Upper lobe of left lung (tissue), 6 donors: ENCODE measurements around the gene PLXNA2. TPM values are rescaled to one million over a fixed set of nuclear protein-coding genes. Genes with fewer than 3 reads are reported as not detected.

ENCODE experiments used
- ATAC-seq, 2 donors: fragments of 200-7000 bp; cut with Tn5 transposase; one replicate each; pipeline ENCODE4 v1.9.1; 2022; ENCODE audit warnings: mild to moderate bottlenecking in 2 of 2, moderate library complexity in 2 of 2; ENCODE audit not compliant: low FRiP score in 2 of 2
- DNase-seq, 2 donors: peaks; one replicate each; pipeline ENCODE4 v3.0.0-alpha.2; 2019 to 2020
- H3K27ac ChIP-seq, 4 donors: fragments of 200-600 bp; sonication (generic); one replicate each; pipeline ENCODE4 v1.5.1; 2016 to 2019
- H3K27me3 ChIP-seq, 4 donors: fragments of 200-600 bp; sonication (generic); one replicate each; pipeline ENCODE4 v1.5.1; 2017 to 2019
- H3K36me3 ChIP-seq, 4 donors: fragments of 200-600 bp; sonication (generic); one replicate each; pipeline ENCODE4 v1.5.1; 2016 to 2019
- H3K4me1 ChIP-seq, 4 donors: fragments of 200-600 bp; sonication (generic); one replicate each; pipeline ENCODE4 v1.5.1; 2018 to 2019
- H3K4me3 ChIP-seq, 4 donors: fragments of 200-600 bp; sonication (generic); one replicate each; pipeline ENCODE4 v1.5.1; 2017 to 2019; ENCODE audit warnings: mild to moderate bottlenecking in 2 of 4, moderate library complexity in 1 of 4
- H3K9me3 ChIP-seq, 4 donors: fragments of 200-600 bp; sonication (generic); one replicate each; pipeline ENCODE4 v1.5.1; 2018 to 2019
- CTCF ChIP-seq, 6 experiments: fragments of 450-650 bp in 4 of 6; fragments of 200-600 bp in 2 of 6; sonication (generic) in 2 of 6; IDR thresholded peaks; one replicate each; pipeline ENCODE4 v1.5.1; 2016 to 2019; ENCODE audit warnings: antibody characterized with exemption in 6 of 6
- EP300 ChIP-seq, 4 donors: sonication (generic); formaldehyde crosslinking; IDR thresholded peaks; one replicate each; pipeline ENCODE4 v1.5.1; 2017; ENCODE audit warnings: antibody characterized with exemption in 4 of 4, control low read depth in 2 of 4
- POLR2A ChIP-seq, 4 donors: fragments of 450-650 bp; IDR thresholded peaks; one replicate each; pipeline ENCODE4 v1.5.1; 2016 to 2017; ENCODE audit warnings: antibody characterized with exemption in 4 of 4, mild to moderate bottlenecking in 2 of 4
- POLR2AphosphoS5 ChIP-seq, 2 donors: sonication (generic); formaldehyde crosslinking; IDR thresholded peaks; one replicate each; pipeline ENCODE4 v1.5.1; 2017; ENCODE audit warnings: antibody characterized with exemption in 2 of 2
- WGBS, 2 donors: methylation state at CpG; one replicate each; pipeline ENCODE4 v1.1.5; 2017 to 2018; 5-methylcytosine and 5-hydroxymethylcytosine counted together
- total RNA-seq, 6 donors: library from RNA; depleted of rRNA in 4 of 6; stranded (reverse); fragments of >200 nt in 4 of 6; gene quantifications; one replicate each; pipeline versions ENCODE4 v1.1.0 to v1.2.1, GENCODE V29; 2016 to 2021
- donor health status: DM: no; HTN: no; CAD: no; lungs with moderate emphysema.
- donor health status: DM: no; HTN: yes; CAD: no; lungs with severe emphysema.

PLXNA2 gene
- total RNA-seq, 6 donors from 2014 or later: 77.5 to 150 (median 101) TPM

GRCh38 chr1:208121813-208122364, 122.3 kb downstream of the PLXNA2 start:
- 82 to 92% methylated on average over 3 of the region's 3 CpGs for WGBS, 2 donors
- H3K27ac ChIP-seq: no peak overlapping the region
- TF ChIP-seq CTCF (IDR thresholded peaks at IDR 0.05): no peak
- no peak for TF ChIP-seq EP300 (IDR thresholded peaks at IDR 0.05)
- TF ChIP-seq POLR2A (IDR thresholded peaks at IDR 0.05): no peak
- TF ChIP-seq POLR2AphosphoS5 (IDR thresholded peaks at IDR 0.05): no peak
- peaks cover 0 to 4% (median 0%) of the 10 kb centered on the region in 4 donors for H3K36me3 ChIP-seq
- H3K27me3 ChIP-seq: no peaks in the 10 kb centered on the region
- no peak for DNase-seq
- peaks cover 0 to 12% (median 0%) of the 10 kb centered on the region in 4 donors for H3K4me1 ChIP-seq
- no peak overlapping the region for H3K4me3 ChIP-seq
- no peak for ATAC-seq
- H3K9me3 ChIP-seq: no peaks in the 10 kb centered on the region

GRCh38 chr1:208120431-208120790, 123.8 kb downstream of the PLXNA2 start:
- no peaks in the 10 kb centered on the region for H3K27me3 ChIP-seq
- WGBS, 2 donors: 72 to 92% methylated on average over 2 of the region's 2 CpGs
- H3K9me3 ChIP-seq: no peaks in the 10 kb centered on the region
- no peak overlapping the region for H3K4me3 ChIP-seq
- H3K27ac ChIP-seq: no peak overlapping the region
- H3K4me1 ChIP-seq: peaks cover 0 to 12% (median 0%) of the 10 kb centered on the region in 4 donors
- H3K36me3 ChIP-seq: peaks cover 0 to 4% (median 0%) of the 10 kb centered on the region in 4 donors
- no peak for TF ChIP-seq POLR2AphosphoS5 (IDR thresholded peaks at IDR 0.05)
- DNase-seq (no peak), ATAC-seq (no peak)

DNA sequence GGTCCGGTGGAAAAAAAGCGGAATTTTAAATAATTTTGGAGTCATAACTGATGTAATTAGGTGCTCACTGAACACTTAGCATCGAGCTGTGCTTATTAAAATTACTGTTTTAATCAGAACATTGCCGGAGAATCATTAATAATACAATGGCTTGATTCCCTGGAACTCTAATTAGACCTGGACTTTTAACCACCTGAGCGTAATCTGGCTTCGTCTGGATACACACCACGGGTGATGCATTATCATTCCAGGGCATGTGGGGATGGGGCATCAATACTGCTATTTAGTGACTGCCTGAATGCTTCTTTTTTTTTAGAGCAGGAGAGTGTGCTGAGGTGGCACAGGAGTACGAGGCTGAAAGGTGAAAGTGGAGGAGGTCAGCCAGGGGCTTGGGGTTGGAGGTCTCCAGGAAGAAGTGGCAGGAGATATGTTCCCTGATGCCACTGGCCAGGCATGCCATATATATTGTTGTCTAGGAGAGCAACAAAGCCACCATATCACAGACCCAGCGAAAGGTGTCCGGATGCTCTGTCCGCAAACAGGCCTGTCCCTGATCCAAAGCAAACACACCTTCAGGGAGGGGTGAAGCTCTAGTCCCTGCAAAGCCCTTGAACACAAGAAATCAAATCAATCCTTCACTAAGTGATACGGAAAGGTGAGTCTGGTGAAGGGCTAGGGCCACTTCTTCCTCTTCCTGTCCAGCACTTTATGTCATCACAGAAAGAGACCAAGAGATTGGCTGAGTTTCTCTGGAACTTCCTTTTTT, 125.2 kb downstream of the PLXNA2 start:
- ATAC-seq: no peak
- peaks cover 0 to 12% (median 0%) of the 10 kb centered on the region in 4 donors for H3K4me1 ChIP-seq
- H3K36me3 ChIP-seq: peaks cover 0 to 4% (median 0%) of the 10 kb centered on the region in 4 donors
- H3K4me3 ChIP-seq: no peak overlapping the region
- no peak overlapping the region for H3K27ac ChIP-seq
- no peaks in the 10 kb centered on the region for H3K9me3 ChIP-seq
- no peak for TF ChIP-seq POLR2AphosphoS5 (IDR thresholded peaks at IDR 0.05)
- no peak for TF ChIP-seq POLR2A (IDR thresholded peaks at IDR 0.05)
- TF ChIP-seq EP300 (IDR thresholded peaks at IDR 0.05): no peak
- TF ChIP-seq CTCF (IDR thresholded peaks at IDR 0.05): no peak
- WGBS, 2 donors: 82 to 84% methylated on average over 12 of the region's 12 CpGs
- H3K27me3 ChIP-seq: no peaks in the 10 kb centered on the region
- no peak for DNase-seq

DNA sequence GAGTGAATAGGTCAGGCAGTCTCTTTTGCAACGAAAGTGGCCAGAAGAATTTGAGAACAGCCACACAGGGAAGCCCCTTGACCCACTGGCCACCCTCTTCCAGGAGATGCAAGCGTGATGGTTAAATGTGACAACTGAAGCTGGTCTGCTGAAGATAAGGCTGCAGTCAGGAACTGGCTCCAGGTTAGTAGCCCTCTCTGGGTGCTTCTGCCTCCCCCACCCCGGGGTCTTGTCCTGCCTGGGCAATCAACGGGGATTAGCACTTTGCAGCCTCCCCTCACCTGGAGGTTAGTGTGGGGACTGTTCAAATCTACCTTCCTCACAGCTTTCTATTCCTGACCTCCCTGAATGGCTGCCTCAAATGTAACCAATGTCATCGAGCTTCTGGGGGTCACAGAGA, 125.9 kb downstream of the PLXNA2 start:
- peaks cover 0 to 4% (median 0%) of the 10 kb centered on the region in 4 donors for H3K36me3 ChIP-seq
- WGBS, 2 donors: 69 to 70% methylated on average over 3 to 5 of the region's 5 CpGs
- no peaks in the 10 kb centered on the region for H3K27me3 ChIP-seq
- no peak for DNase-seq
- ATAC-seq: no peak
- TF ChIP-seq CTCF (IDR thresholded peaks at IDR 0.05): no peak
- TF ChIP-seq POLR2A (IDR thresholded peaks at IDR 0.05): no peak
- H3K27ac ChIP-seq: no peak overlapping the region
- H3K4me3 ChIP-seq: no peak overlapping the region
- peaks cover 0 to 12% (median 0%) of the 10 kb centered on the region in 4 donors for H3K4me1 ChIP-seq
- H3K9me3 ChIP-seq: no peaks in the 10 kb centered on the region

DNA sequence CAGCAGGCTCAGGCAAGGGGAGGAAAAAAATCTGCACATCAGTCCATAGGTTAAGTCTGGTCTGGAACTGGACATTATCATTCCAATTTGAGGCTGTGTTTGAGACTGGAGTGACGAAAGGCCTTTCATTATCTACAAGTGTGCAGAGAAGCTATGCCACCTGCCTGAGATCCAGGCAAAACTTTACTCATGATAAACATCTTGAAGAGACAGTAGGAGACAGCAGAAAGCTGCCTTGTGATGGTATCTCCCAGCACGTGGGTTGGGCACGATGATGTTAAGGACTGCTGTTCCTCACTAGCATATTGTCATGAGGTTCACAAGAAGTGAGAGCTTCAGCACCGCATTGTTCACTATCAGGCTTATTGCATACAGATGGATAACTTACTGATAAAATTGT, 126.4 kb downstream of the PLXNA2 start:
- 70 to 82% methylated on average over 4 of the region's 4 CpGs for WGBS, 2 donors
- DNase-seq (no peak), ATAC-seq (no peak)
- Histone ChIP-seq H3K27me3 (no peaks in the 10 kb centered on the region), H3K4me1 (peaks cover 0 to 12% (median 0%) of the 10 kb centered on the region in 4 donors), H3K4me3 (no peak overlapping the region), H3K9me3 (no peaks in the 10 kb centered on the region), H3K27ac (no peak overlapping the region), H3K36me3 (peaks cover 0 to 4% (median 0%) of the 10 kb centered on the region in 4 donors)
- TF ChIP-seq EP300 (IDR thresholded peaks at IDR 0.05) (no peak), CTCF (IDR thresholded peaks at IDR 0.05) (no peak), POLR2A (IDR thresholded peaks at IDR 0.05) (no peak), POLR2AphosphoS5 (IDR thresholded peaks at IDR 0.05) (no peak)
